Measurements from ENCODE around the gene TCP1.

DNA sequence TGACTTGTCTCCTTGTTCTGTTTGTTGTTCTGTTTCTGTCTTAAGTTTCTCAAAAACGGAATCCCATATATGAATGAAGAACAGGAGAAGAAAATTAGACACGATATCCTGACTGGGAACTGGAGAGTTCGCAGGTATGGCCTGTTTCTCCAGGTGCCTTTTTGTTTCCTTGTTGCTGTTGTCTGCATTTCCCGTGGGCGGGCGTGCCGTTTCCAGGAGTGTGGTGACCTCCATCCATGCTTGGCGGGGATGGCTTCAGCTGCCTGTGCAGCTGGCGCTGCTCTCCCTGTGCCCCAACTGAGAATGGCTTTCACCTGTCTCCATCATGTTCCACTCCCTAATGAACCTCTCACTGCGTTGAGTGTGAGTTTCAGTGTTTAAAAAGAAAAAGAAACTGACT is 15.1 kb upstream of the TCP1 start:
- TF ChIP-seq EZH2 (IDR thresholded peaks at IDR 0.05) (no peak), POLR2AphosphoS5 (IDR thresholded peaks at IDR 0.05; ENCODE audit: borderline replicate concordance, low read depth, low read length) (no peak), FOXP2 (optimal IDR thresholded peaks at IDR 0.05; ENCODE audit: control extremely low read depth, extremely low read length, insufficient read depth) (no peak)
